Thoracic aorta (tissue), 2 donors: ENCODE data around the gene HMG20A. TPM values are rescaled to one million over a fixed set of nuclear protein-coding genes. Genes with fewer than 3 reads are reported as not detected.
A peak's percentile ranks its signal among the peaks of the same experiment; 100 is the strongest.

Experiments used
- ATAC-seq: fragments of 150-250 bp; one replicate; pipeline ENCODE4 v1.8.0; 2017; ENCODE audit warnings: low read depth; ENCODE audit not compliant: insufficient number of reproducible peaks, low FRiP score
- DNase-seq: peaks from one replicate; pipeline ENCODE4 v3.0.0-alpha.2; 2020; ENCODE audit warnings: low spot score
- H3K27ac ChIP-seq, 2 donors: fragments of 200-600 bp; sonication (generic); 1 replicate in 1 of 2; 2 replicates in 1 of 2; pipeline ENCODE4 v1.5.1; 2016; ENCODE audit warnings: mild to moderate bottlenecking in 2 of 2, moderate library complexity in 2 of 2
- H3K27me3 ChIP-seq: fragments of 200-600 bp; sonication (generic); replicated peaks from 2 replicates; pipeline ENCODE4 v1.6.0; 2016; ENCODE audit warnings: mild to moderate bottlenecking; ENCODE audit not compliant: insufficient read depth
- H3K36me3 ChIP-seq: fragments of 200-600 bp; sonication (generic); one replicate; pipeline ENCODE4 v1.5.1; 2016
- H3K4me1 ChIP-seq, 2 donors: fragments of 200-600 bp; sonication (generic); 1 replicate in 1 of 2; 2 replicates in 1 of 2; pipeline versions ENCODE4 v1.5.1 to v1.6.0; 2016; ENCODE audit warnings: low read depth in 2 of 2, mild to moderate bottlenecking in 1 of 2; ENCODE audit not compliant: control insufficient read depth in 1 of 2
- H3K4me3 ChIP-seq: fragments of 200-600 bp; sonication (generic); 2 replicates; pipeline ENCODE4 v1.5.1; 2016; ENCODE audit warnings: mild to moderate bottlenecking
- H3K9me3 ChIP-seq: fragments of 200-600 bp; sonication (generic); 2 replicates; pipeline ENCODE4 v1.5.1; 2016
- total RNA-seq, 2 donors: library from RNA; depleted of rRNA; stranded (reverse); fragments of >200 nt; gene quantifications; one replicate each; pipeline versions ENCODE4 v1.1.0 to v1.2.3, GENCODE V29; 2016
- TF ChIP-seq, protein P1 (sequence below): fragments of 200-600 bp; sonication (generic); IDR thresholded peaks from one replicate; pipeline ENCODE4 v1.5.1; 2019; ENCODE audit warnings: antibody characterized with exemption

The HMG20A gene
- total RNA-seq, 2 donors from 2014 or later: 25.7 to 47.3 TPM

DNA sequence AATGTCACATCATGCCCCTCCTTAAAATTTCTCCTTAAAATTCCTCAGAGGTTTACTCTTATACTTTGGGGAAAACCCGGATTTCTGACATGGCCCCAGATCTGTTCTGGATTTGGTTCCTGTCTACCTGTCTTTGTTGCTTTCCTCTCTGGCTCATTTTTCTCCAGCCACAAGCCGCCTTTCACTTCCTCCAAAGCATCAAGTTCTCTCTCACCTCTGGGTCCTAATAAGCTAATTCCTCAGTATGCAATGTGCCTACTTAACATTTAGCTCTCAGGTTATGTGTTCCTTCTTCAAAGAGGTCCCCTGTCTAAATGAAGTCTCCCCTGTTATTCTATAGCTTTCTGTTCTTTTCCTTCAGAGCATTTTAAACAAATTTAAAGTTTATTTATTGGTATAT, 16.1 kb downstream of the HMG20A start:
- DNase-seq: no peak
- no peak for ATAC-seq
- Histone ChIP-seq H3K4me1 (peaks cover 0 to 8% of the 10 kb centered on the region in 2 donors), H3K27ac (no peak overlapping the region), H3K4me3 (no peak overlapping the region), H3K27me3 (no peaks in the 10 kb centered on the region), H3K36me3 (no peaks in the 10 kb centered on the region), H3K9me3 (no peaks in the 10 kb centered on the region)
- TF ChIP-seq, protein P1, sequence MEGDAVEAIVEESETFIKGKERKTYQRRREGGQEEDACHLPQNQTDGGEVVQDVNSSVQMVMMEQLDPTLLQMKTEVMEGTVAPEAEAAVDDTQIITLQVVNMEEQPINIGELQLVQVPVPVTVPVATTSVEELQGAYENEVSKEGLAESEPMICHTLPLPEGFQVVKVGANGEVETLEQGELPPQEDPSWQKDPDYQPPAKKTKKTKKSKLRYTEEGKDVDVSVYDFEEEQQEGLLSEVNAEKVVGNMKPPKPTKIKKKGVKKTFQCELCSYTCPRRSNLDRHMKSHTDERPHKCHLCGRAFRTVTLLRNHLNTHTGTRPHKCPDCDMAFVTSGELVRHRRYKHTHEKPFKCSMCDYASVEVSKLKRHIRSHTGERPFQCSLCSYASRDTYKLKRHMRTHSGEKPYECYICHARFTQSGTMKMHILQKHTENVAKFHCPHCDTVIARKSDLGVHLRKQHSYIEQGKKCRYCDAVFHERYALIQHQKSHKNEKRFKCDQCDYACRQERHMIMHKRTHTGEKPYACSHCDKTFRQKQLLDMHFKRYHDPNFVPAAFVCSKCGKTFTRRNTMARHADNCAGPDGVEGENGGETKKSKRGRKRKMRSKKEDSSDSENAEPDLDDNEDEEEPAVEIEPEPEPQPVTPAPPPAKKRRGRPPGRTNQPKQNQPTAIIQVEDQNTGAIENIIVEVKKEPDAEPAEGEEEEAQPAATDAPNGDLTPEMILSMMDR: no peak

DNA sequence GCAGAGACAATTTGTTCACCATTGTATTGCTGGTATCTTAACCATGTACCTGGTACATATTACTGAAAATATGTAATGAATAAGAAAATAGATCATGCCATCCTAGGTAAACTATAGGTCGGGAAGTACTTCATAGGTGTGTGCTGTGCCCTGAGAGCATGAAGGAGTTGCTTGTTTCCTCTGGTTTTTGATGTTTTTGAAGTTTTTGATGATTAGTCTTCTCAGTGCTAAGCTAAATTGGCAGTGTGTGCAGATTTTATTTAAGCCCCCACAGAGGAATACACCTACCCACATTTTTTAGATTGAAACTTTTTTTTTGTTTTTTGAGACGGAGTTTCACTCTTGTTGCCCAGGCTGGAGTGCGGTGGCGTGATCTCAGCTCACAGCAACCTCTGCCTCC, 16.6 kb downstream of the HMG20A start:
- H3K9me3 ChIP-seq: no peaks in the 10 kb centered on the region
- H3K4me3 ChIP-seq: no peak overlapping the region
- no peaks in the 10 kb centered on the region for H3K27me3 ChIP-seq
- no peaks in the 10 kb centered on the region for H3K36me3 ChIP-seq
- no peak overlapping the region for H3K27ac ChIP-seq
- peaks cover 0 to 9% of the 10 kb centered on the region in 2 donors for H3K4me1 ChIP-seq
- ATAC-seq: no peak
- TF ChIP-seq, protein P1: no peak
- no peak for DNase-seq

DNA sequence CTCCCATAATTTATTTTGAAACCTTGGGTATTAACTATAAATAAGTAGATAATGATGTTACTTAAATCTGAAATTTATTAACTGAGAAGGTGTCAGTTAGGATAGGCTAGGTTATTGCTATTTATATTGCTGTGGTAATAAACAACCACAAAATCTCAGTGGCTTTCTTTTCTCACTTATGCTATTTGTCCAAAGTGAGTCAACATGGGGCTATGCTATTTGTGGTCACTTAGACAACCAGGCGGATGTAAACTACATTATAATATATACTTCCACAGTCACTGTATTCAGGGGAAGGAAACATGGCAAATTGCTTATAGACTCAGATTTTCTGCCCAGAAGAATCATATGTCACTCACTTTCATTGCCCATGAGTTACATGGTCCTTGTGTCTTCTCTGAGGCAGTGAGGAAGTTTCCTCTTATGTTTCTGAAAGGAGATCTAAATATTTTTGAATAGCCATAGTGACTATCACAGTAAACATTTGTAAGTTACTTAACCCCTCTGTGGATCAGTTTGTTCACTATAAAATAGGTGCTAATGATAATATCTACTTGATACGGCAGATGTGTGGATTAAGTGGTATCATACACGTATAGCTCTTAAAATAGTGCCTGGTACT, 19.8 kb downstream of the HMG20A start:
- Histone ChIP-seq H3K9me3 (no peaks in the 10 kb centered on the region), H3K4me1 (peaks cover under 1 to 9% of the 10 kb centered on the region in 2 donors), H3K27me3 (no peaks in the 10 kb centered on the region), H3K27ac (no peak overlapping the region), H3K4me3 (no peak overlapping the region), H3K36me3 (no peaks in the 10 kb centered on the region)
- TF ChIP-seq, protein P1: no peak
- no peak for ATAC-seq
- DNase-seq: no peak

- Histone ChIP-seq H3K9me3 (no peaks in the 10 kb centered on the region), H3K27ac (no peak overlapping the region), H3K4me3 (no peak overlapping the region), H3K36me3 (no peaks in the 10 kb centered on the region), H3K27me3 (no peaks in the 10 kb centered on the region), H3K4me1 (peaks cover 0 to 5% of the 10 kb centered on the region in 2 donors)
- TF ChIP-seq, protein P1: no peak
- DNase-seq (no peak), ATAC-seq (no peak)
These were observed 26.2 kb downstream of the HMG20A start for GRCh38 chr15:77446840-77447390.

DNA sequence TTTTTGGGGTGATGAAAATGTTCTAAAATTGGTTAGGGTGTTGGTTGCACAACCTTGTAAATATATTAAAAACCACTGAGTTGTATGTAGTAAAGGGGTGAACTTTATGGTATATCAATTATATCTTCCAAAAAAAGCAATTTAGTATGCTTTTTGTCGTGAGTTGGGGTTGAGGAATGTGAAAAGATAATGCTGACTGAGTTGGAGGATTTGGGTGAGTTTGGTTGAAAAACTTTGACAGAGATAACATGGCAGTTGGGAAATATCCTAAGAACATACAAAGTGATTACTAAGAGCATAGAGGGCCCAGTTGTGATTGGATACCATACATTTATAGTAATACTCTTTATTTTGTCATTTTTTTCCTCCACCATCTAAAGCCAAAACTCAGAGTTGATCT, 33.6 kb downstream of the HMG20A start:
- ATAC-seq: no peak

More for the DNA sequence above, 33.6 kb downstream of the HMG20A start:
- Histone ChIP-seq H3K4me1 (peaks cover 20 to 41% of the 10 kb centered on the region in 2 donors), H3K4me3 (no peak overlapping the region), H3K36me3 (peaks cover 3% of the 10 kb centered on the region), H3K27me3 (no peaks in the 10 kb centered on the region), H3K9me3 (no peaks in the 10 kb centered on the region), H3K27ac (peak overlapping the region in 1 of 2 donors; percentile 77)
- TF ChIP-seq, protein P1: no peak
- no peak for DNase-seq
